ENCODE measurements around the gene HIVEP2.

The HIVEP2 gene

GRCh38 chr6:142714951-142715785 is 229.8 kb downstream of the HIVEP2 start:
- no peaks in the 10 kb centered on the region for H3K9me3 ChIP-seq (ENCODE audit: control insufficient read depth, insufficient read depth, low read length)
- peaks cover 8% of the 10 kb centered on the region for H3K4me1 ChIP-seq (ENCODE audit: control insufficient read depth, insufficient read depth, low read length)
- H3K36me3 ChIP-seq (ENCODE audit: control insufficient read depth, insufficient read depth, low read length), result no peaks in the 10 kb centered on the region
- H3K27me3 ChIP-seq (ENCODE audit: control insufficient read depth, insufficient read depth, low read length), result no peaks in the 10 kb centered on the region
- no peak overlapping the region for H3K9ac ChIP-seq (ENCODE audit: low read depth, low read length)
- no peak overlapping the region for H3K27ac ChIP-seq (ENCODE audit: low read depth, low read length)
- no peak overlapping the region for H3K4me3 ChIP-seq (ENCODE audit: low read depth, low read length)

DNA sequence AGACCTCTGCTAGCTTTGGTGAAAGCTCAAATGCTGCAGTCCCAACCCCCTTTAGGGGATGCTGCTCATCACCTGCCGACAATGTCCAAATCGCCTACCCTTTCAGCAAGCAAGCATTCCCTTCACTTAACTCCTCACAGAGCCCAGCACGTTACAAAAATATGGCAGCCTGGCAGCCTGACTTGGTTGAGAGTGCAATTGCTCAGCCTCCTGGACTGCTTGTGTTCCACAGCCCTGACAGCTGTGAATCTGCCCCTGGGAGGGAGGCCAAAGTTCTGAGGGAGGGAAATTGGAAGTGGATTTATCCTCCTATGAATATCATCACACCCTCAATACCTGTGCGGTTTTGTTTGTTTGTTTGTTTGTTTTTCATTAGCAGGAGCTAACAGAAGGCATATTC is 231.0 kb downstream of the HIVEP2 start:
- no peaks in the 10 kb centered on the region for H3K36me3 ChIP-seq (ENCODE audit: control insufficient read depth, insufficient read depth, low read length)
- H3K9ac ChIP-seq (ENCODE audit: low read depth, low read length), result no peak overlapping the region
- H3K4me1 ChIP-seq (ENCODE audit: control insufficient read depth, insufficient read depth, low read length), result peaks cover 8% of the 10 kb centered on the region
- no peak overlapping the region for H3K27ac ChIP-seq (ENCODE audit: low read depth, low read length)
- no peak overlapping the region for H3K4me3 ChIP-seq (ENCODE audit: low read depth, low read length)
- no peaks in the 10 kb centered on the region for H3K27me3 ChIP-seq (ENCODE audit: control insufficient read depth, insufficient read depth, low read length)
- H3K9me3 ChIP-seq (ENCODE audit: control insufficient read depth, insufficient read depth, low read length), result no peaks in the 10 kb centered on the region

GRCh38 chr6:142712231-142712630 is 232.7 kb downstream of the HIVEP2 start:
- no peaks in the 10 kb centered on the region for H3K9me3 ChIP-seq (ENCODE audit: control insufficient read depth, insufficient read depth, low read length)
- no peak overlapping the region for H3K4me3 ChIP-seq (ENCODE audit: low read depth, low read length)
- no peaks in the 10 kb centered on the region for H3K36me3 ChIP-seq (ENCODE audit: control insufficient read depth, insufficient read depth, low read length)
- H3K27me3 ChIP-seq (ENCODE audit: control insufficient read depth, insufficient read depth, low read length), result no peaks in the 10 kb centered on the region
- H3K4me1 ChIP-seq (ENCODE audit: control insufficient read depth, insufficient read depth, low read length), result peaks cover 8% of the 10 kb centered on the region
- no peak overlapping the region for H3K9ac ChIP-seq (ENCODE audit: low read depth, low read length)
- H3K27ac ChIP-seq (ENCODE audit: low read depth, low read length), result no peak overlapping the region

DNA sequence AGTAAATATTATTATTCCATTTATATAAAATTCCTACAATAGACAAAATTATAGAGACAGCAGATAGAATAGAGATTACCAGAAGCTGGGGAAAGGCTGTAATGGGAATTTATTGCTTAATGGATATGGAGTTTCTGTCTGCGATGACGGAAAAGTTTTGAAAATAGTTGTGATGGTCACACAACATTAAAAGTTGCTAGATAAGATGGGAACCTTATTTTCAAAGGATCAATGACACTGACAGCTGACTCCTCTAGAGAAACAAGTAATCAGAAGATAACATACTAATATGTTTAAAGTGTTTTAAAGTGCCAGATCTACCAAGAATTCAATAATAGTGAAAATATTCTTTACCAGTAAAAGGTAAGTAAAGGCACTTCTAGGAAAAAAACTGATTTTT is 236.3 kb downstream of the HIVEP2 start:
- no peak overlapping the region for H3K4me3 ChIP-seq (ENCODE audit: low read depth, low read length)
- H3K4me1 ChIP-seq (ENCODE audit: control insufficient read depth, insufficient read depth, low read length), result no peaks in the 10 kb centered on the region
- H3K27me3 ChIP-seq (ENCODE audit: control insufficient read depth, insufficient read depth, low read length), result no peaks in the 10 kb centered on the region
- H3K36me3 ChIP-seq (ENCODE audit: control insufficient read depth, insufficient read depth, low read length), result no peaks in the 10 kb centered on the region
- H3K27ac ChIP-seq (ENCODE audit: low read depth, low read length), result no peak overlapping the region
- H3K9ac ChIP-seq (ENCODE audit: low read depth, low read length), result no peak overlapping the region
- no peaks in the 10 kb centered on the region for H3K9me3 ChIP-seq (ENCODE audit: control insufficient read depth, insufficient read depth, low read length)

GRCh38 chr6:142707255-142707654 is 237.7 kb downstream of the HIVEP2 start:
- no peak overlapping the region for H3K27ac ChIP-seq (ENCODE audit: low read depth, low read length)
- no peaks in the 10 kb centered on the region for H3K27me3 ChIP-seq (ENCODE audit: control insufficient read depth, insufficient read depth, low read length)

DNA sequence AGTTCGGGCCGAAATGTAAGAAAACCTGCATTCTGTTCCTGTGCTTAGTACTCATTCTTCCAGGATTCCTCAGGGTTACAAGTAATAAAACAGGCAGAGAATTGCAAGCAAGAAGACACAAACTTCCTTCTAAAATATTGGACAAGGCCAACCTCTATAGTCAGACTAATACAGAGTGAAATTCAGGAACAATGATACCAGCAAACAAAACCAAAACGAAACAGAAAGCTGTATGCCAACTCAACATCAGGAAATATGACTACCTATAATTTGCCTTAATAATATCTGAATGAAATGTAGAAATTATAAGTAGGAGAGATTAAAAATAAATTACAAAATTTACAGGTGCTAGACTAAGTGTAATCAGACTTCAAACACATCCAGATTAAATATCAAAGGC is 238.8 kb downstream of the HIVEP2 start:
- no peaks in the 10 kb centered on the region for H3K27me3 ChIP-seq (ENCODE audit: control insufficient read depth, insufficient read depth, low read length)
- H3K27ac ChIP-seq (ENCODE audit: low read depth, low read length), result no peak overlapping the region
- no peak overlapping the region for H3K4me3 ChIP-seq (ENCODE audit: low read depth, low read length)
- no peak overlapping the region for H3K9ac ChIP-seq (ENCODE audit: low read depth, low read length)
- H3K4me1 ChIP-seq (ENCODE audit: control insufficient read depth, insufficient read depth, low read length), result peaks cover 8% of the 10 kb centered on the region; the same call in 1 of the 2 replicates
- no peaks in the 10 kb centered on the region for H3K9me3 ChIP-seq (ENCODE audit: control insufficient read depth, insufficient read depth, low read length)
- H3K36me3 ChIP-seq (ENCODE audit: control insufficient read depth, insufficient read depth, low read length), result no peaks in the 10 kb centered on the region

More at GRCh38 chr6:142707255-142707654, 237.7 kb downstream of the HIVEP2 start:
- H3K4me3 ChIP-seq (ENCODE audit: low read depth, low read length), result no peak overlapping the region
- H3K9ac ChIP-seq (ENCODE audit: low read depth, low read length), result no peak overlapping the region
- H3K9me3 ChIP-seq (ENCODE audit: control insufficient read depth, insufficient read depth, low read length), result no peaks in the 10 kb centered on the region
- peaks cover 7% of the 10 kb centered on the region; the same call in 1 of the 2 replicates for H3K4me1 ChIP-seq (ENCODE audit: control insufficient read depth, insufficient read depth, low read length)
- H3K36me3 ChIP-seq (ENCODE audit: control insufficient read depth, insufficient read depth, low read length), result no peaks in the 10 kb centered on the region

GRCh38 chr6:142705054-142705453 is 239.9 kb downstream of the HIVEP2 start:
- Histone ChIP-seq H3K4me1 (ENCODE audit: control insufficient read depth, insufficient read depth, low read length) (peaks cover 8% of the 10 kb centered on the region; the same call in 1 of the 2 replicates), H3K9ac (ENCODE audit: low read depth, low read length) (no peak overlapping the region), H3K36me3 (ENCODE audit: control insufficient read depth, insufficient read depth, low read length) (no peaks in the 10 kb centered on the region), H3K27me3 (ENCODE audit: control insufficient read depth, insufficient read depth, low read length) (no peaks in the 10 kb centered on the region), H3K9me3 (ENCODE audit: control insufficient read depth, insufficient read depth, low read length) (no peaks in the 10 kb centered on the region), H3K4me3 (ENCODE audit: low read depth, low read length) (no peak overlapping the region), H3K27ac (ENCODE audit: low read depth, low read length) (no peak overlapping the region)

DNA sequence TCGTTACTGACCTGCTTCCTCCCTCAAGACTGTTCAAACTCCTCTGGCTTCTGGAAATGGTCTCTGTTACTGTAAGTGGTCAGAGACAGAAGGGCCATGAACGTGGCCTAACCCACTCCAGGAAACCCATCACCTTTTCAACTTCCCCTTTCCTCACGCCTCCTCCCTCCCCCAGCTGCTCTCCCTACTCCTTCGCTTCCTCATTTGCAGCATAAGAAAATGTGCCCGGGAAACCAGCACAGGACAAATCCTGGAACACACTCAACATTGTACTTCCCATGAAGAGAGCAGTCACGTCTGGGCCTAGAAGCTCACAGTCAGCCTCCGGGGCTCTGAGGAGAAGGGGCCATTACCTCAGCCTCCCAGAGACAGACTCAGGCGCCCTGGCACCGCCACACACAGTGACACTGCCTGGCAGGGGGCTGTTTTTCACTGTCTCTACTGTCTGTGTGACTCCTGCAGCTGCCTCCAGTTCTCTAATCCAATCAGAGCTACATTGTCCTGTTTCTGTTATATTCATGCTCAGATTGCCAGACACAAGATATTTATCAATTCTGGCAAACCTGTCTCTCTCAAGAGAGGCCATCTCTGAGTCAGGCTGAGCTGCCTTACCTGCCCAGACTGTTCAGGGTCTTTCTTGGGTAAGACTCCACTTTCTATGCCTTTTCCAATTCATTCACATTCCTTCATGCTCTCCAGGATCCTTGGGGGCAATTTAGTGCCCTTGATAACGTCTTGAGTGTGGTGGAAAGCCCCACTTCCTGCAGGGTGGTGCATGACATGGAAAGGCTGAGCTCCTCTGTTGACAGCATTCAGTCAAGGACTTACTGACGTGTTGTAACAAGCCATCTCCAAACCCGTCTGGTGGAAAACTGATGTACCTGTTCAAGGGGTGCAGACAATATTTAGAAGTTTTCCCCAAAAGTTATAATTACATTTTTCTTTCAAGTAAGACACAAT is 242.2 kb downstream of the HIVEP2 start:
- no peak overlapping the region for H3K27ac ChIP-seq (ENCODE audit: low read depth, low read length)
- no peak overlapping the region for H3K4me3 ChIP-seq (ENCODE audit: low read depth, low read length)
- peaks cover 8% of the 10 kb centered on the region; the same call in 1 of the 2 replicates for H3K4me1 ChIP-seq (ENCODE audit: control insufficient read depth, insufficient read depth, low read length)
- H3K27me3 ChIP-seq (ENCODE audit: control insufficient read depth, insufficient read depth, low read length), result no peaks in the 10 kb centered on the region
- H3K9ac ChIP-seq (ENCODE audit: low read depth, low read length), result no peak overlapping the region
- no peaks in the 10 kb centered on the region for H3K36me3 ChIP-seq (ENCODE audit: control insufficient read depth, insufficient read depth, low read length)
- no peaks in the 10 kb centered on the region for H3K9me3 ChIP-seq (ENCODE audit: control insufficient read depth, insufficient read depth, low read length)
